SK-N-SH treated with all-trans-retinoic acid at 6 μM for 48 hours (cell line): ENCODE data around the gene M1AP.

Experiments used
- ATAC-seq: fragments of 200-7000 bp; cut with Tn5 transposase; 3 replicates; pipeline ENCODE4 v1.9.1; 2020; ENCODE audit warnings: mild to moderate bottlenecking, moderate library complexity
- ARNTL ChIP-seq: fragments of 450-650 bp; formaldehyde crosslinking; IDR thresholded peaks from 2 replicates; pipeline ENCODE4 v1.5.0; 2020; ENCODE audit warnings: low read depth, mild to moderate bottlenecking, moderate library complexity, borderline replicate concordance
- BACH2 ChIP-seq: fragments of 250-450 bp; sonication (Bioruptor Pico); IDR thresholded peaks from 2 replicates; pipeline ENCODE4 v1.9.0; 2021; ENCODE audit warnings: mild to moderate bottlenecking, borderline replicate concordance
- CREB5 ChIP-seq: fragments of 250-450 bp; sonication (Bioruptor Pico); IDR thresholded peaks from 2 replicates; pipeline ENCODE4 v1.5.1; 2020; ENCODE audit warnings: low read depth, mild to moderate bottlenecking, moderate library complexity
- CSDC2 ChIP-seq: fragments of 250-450 bp; sonication (Bioruptor Pico); IDR thresholded peaks from 2 replicates; pipeline ENCODE4 v1.5.0; 2020; ENCODE audit warnings: mild to moderate bottlenecking, moderate library complexity
- ESRRG ChIP-seq: fragments of 250-450 bp; sonication (Bioruptor Pico); IDR thresholded peaks from 2 replicates; pipeline ENCODE4 v1.6.1; 2021; ENCODE audit warnings: mild to moderate bottlenecking
- GLIS3 ChIP-seq: fragments of 250-450 bp; sonication (Bioruptor Pico); IDR thresholded peaks from 2 replicates; pipeline ENCODE4 v1.5.0; 2020; ENCODE audit warnings: mild to moderate bottlenecking, moderate library complexity
- ISL1 ChIP-seq: fragments of 250-450 bp; sonication (Bioruptor Pico); IDR thresholded peaks from 2 replicates; pipeline ENCODE4 v2.1.2; 2022; ENCODE audit warnings: mild to moderate bottlenecking, moderate library complexity
- OSR1 ChIP-seq: fragments of 250-450 bp; sonication (Bioruptor Pico); IDR thresholded peaks from 2 replicates; pipeline ENCODE4 v1.8.0; 2022; ENCODE audit warnings: moderate library complexity, mild to moderate bottlenecking, inconsistent platforms
- PATZ1 ChIP-seq: fragments of 250-450 bp; sonication (Bioruptor Pico); IDR thresholded peaks from 2 replicates; pipeline ENCODE4 v1.8.0; 2020; ENCODE audit warnings: mild to moderate bottlenecking, moderate library complexity, borderline replicate concordance
- PPARA ChIP-seq: fragments of 250-450 bp; sonication (Bioruptor Pico); IDR thresholded peaks from 2 replicates; pipeline ENCODE4 v1.5.0; 2020; ENCODE audit warnings: mild to moderate bottlenecking, borderline replicate concordance
- RARB ChIP-seq: fragments of 250-450 bp; sonication (Bioruptor Pico); IDR thresholded peaks from 2 replicates; pipeline ENCODE4 v1.8.0; 2021; ENCODE audit warnings: mild to moderate bottlenecking, moderate library complexity
- SNAI2 ChIP-seq: fragments of 250-450 bp; sonication (Bioruptor Pico); IDR thresholded peaks from 2 replicates; pipeline ENCODE4 v1.5.0; 2020; ENCODE audit warnings: mild to moderate bottlenecking, moderate library complexity
- TCF4 ChIP-seq: fragments of 250-450 bp; sonication (Bioruptor Pico); IDR thresholded peaks from 2 replicates; pipeline ENCODE4 v1.8.0; 2021; ENCODE audit warnings: mild to moderate bottlenecking, moderate library complexity, borderline replicate concordance
- TOX ChIP-seq: fragments of 250-450 bp; sonication (Bioruptor Pico); IDR thresholded peaks from 2 replicates; pipeline ENCODE4 v1.8.0; 2021; ENCODE audit warnings: mild to moderate bottlenecking, moderate library complexity, borderline replicate concordance
- TSHZ2 ChIP-seq: fragments of 250-450 bp; sonication (Bioruptor Pico); IDR thresholded peaks from 2 replicates; pipeline ENCODE4 v1.5.0; 2020; ENCODE audit warnings: mild to moderate bottlenecking, moderate library complexity
- ZC3H10 ChIP-seq: fragments of 250-450 bp; sonication (Bioruptor Pico); IDR thresholded peaks from 2 replicates; pipeline ENCODE4 v1.5.1; 2021; ENCODE audit warnings: mild to moderate bottlenecking, moderate library complexity
- ZFP3 ChIP-seq: fragments of 250-450 bp; sonication (Bioruptor Pico); IDR thresholded peaks from 2 replicates; pipeline ENCODE4 v1.5.0; 2020; ENCODE audit warnings: mild to moderate bottlenecking, moderate library complexity
- ZFP30 ChIP-seq: fragments of 450-650 bp; formaldehyde crosslinking; IDR thresholded peaks from 2 replicates; pipeline ENCODE4 v1.5.0; 2022; ENCODE audit warnings: mild to moderate bottlenecking, moderate library complexity
- ZNF565 ChIP-seq: fragments of 450-650 bp; formaldehyde crosslinking; conservative IDR thresholded peaks from 2 replicates; pipeline ENCODE4 v1.5.0; 2020; ENCODE audit warnings: low read depth, mild to moderate bottlenecking, moderate library complexity
- ZNF70 ChIP-seq: fragments of 450-650 bp; formaldehyde crosslinking; IDR thresholded peaks from 2 replicates; pipeline ENCODE4 v1.5.0; 2020; ENCODE audit warnings: mild to moderate bottlenecking, moderate library complexity
- ZNF8 ChIP-seq: fragments of 450-650 bp; formaldehyde crosslinking; IDR thresholded peaks from 2 replicates; pipeline ENCODE4 v1.5.0; 2020; ENCODE audit warnings: mild to moderate bottlenecking, moderate library complexity
- TF ChIP-seq, protein P1 (sequence below): fragments of 250-450 bp; sonication (Bioruptor Pico); IDR thresholded peaks from 2 replicates; pipeline ENCODE4 v1.8.0; 2021; ENCODE audit warnings: low read depth, mild to moderate bottlenecking, moderate library complexity, borderline replicate concordance
- TF ChIP-seq, protein P2 (sequence below): fragments of 250-450 bp; sonication (Bioruptor Pico); IDR thresholded peaks from 2 replicates; pipeline ENCODE4 v1.5.1; 2021; ENCODE audit warnings: mild to moderate bottlenecking, moderate library complexity

The M1AP gene

GRCh38 chr2:74639550-74639949 is 8.6 kb downstream of the M1AP start:
- no peak for TF ChIP-seq TCF4 (CRISPR knock-in tag)
- TF ChIP-seq CREB5 (CRISPR knock-in tag): no peak
- no peak for TF ChIP-seq RARB (CRISPR knock-in tag)
- TF ChIP-seq ZFP3 (CRISPR knock-in tag): no peak
- TF ChIP-seq BACH2 (CRISPR knock-in tag): no peak
- no peak for TF ChIP-seq CSDC2 (CRISPR knock-in tag)
- no peak for TF ChIP-seq ZNF565
- no peak for TF ChIP-seq ESRRG (CRISPR knock-in tag)
- TF ChIP-seq, protein P1, sequence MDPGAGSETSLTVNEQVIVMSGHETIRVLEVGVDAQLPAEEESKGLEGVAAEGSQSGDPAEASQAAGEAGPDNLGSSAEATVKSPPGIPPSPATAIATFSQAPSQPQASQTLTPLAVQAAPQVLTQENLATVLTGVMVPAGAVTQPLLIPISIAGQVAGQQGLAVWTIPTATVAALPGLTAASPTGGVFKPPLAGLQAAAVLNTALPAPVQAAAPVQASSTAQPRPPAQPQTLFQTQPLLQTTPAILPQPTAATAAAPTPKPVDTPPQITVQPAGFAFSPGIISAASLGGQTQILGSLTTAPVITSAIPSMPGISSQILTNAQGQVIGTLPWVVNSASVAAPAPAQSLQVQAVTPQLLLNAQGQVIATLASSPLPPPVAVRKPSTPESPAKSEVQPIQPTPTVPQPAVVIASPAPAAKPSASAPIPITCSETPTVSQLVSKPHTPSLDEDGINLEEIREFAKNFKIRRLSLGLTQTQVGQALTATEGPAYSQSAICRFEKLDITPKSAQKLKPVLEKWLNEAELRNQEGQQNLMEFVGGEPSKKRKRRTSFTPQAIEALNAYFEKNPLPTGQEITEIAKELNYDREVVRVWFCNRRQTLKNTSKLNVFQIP (CRISPR knock-in tag): no peak
- TF ChIP-seq OSR1: no peak
- TF ChIP-seq, protein P2, sequence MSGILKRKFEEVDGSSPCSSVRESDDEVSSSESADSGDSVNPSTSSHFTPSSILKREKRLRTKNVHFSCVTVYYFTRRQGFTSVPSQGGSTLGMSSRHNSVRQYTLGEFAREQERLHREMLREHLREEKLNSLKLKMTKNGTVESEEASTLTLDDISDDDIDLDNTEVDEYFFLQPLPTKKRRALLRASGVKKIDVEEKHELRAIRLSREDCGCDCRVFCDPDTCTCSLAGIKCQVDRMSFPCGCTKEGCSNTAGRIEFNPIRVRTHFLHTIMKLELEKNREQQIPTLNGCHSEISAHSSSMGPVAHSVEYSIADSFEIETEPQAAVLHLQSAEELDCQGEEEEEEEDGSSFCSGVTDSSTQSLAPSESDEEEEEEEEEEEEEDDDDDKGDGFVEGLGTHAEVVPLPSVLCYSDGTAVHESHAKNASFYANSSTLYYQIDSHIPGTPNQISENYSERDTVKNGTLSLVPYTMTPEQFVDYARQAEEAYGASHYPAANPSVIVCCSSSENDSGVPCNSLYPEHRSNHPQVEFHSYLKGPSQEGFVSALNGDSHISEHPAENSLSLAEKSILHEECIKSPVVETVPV (CRISPR knock-in tag): no peak
- no peak for TF ChIP-seq PPARA (CRISPR knock-in tag)
- TF ChIP-seq ZNF70: no peak
- TF ChIP-seq SNAI2 (CRISPR knock-in tag): no peak
- no peak for TF ChIP-seq ZC3H10
- TF ChIP-seq ISL1 (CRISPR knock-in tag): no peak
- no peak for ATAC-seq

GRCh38 chr2:74632939-74633312 is 15.2 kb downstream of the M1AP start:
- TF ChIP-seq ZNF70 (no peak), BACH2 (CRISPR knock-in tag) (no peak), ZFP30 (CRISPR knock-in tag) (no peak), ZNF8 (CRISPR knock-in tag) (no peak), PATZ1 (CRISPR knock-in tag) (no peak), CSDC2 (CRISPR knock-in tag) (no peak), TOX (CRISPR knock-in tag) (no peak), OSR1 (no peak), PPARA (CRISPR knock-in tag) (no peak), TCF4 (CRISPR knock-in tag) (no peak), ARNTL (CRISPR knock-in tag) (no peak), CREB5 (CRISPR knock-in tag) (no peak), TSHZ2 (CRISPR knock-in tag) (no peak), ZC3H10 (no peak), ZNF565 (no peak), ESRRG (CRISPR knock-in tag) (no peak), GLIS3 (CRISPR knock-in tag) (no peak), ZFP3 (CRISPR knock-in tag) (no peak)
- TF ChIP-seq, protein P1 (CRISPR knock-in tag): no peak
- TF ChIP-seq, protein P2 (CRISPR knock-in tag): no peak
- no peak; the same call in 2 of the 3 replicates for ATAC-seq
